Osteocyte (in vitro differentiated cells): ENCODE results near the gene MS4A18. TPM values are rescaled to one million over a fixed set of nuclear protein-coding genes. Genes with fewer than 3 reads are reported as not detected.

Source experiments
- DNase-seq: peaks from one replicate; pipeline ENCODE4 v3.0.0; 2021; ENCODE audit warnings: mixed read lengths; ENCODE audit not compliant: unreplicated experiment; ENCODE audit errors: extremely low spot score
- H3K27ac Mint-ChIP-seq: one replicate; pipeline ENCODE4 v1.8.0; 2021; ENCODE audit warnings: mild to moderate bottlenecking, mixed read lengths; ENCODE audit not compliant: unreplicated experiment
- H3K27me3 Mint-ChIP-seq: one replicate; pipeline ENCODE4 v1.8.0; 2021; ENCODE audit warnings: mixed read lengths; ENCODE audit not compliant: unreplicated experiment
- H3K36me3 Mint-ChIP-seq: one replicate; pipeline ENCODE4 v1.8.0; 2021; ENCODE audit warnings: mixed read lengths; ENCODE audit not compliant: unreplicated experiment
- H3K4me1 Mint-ChIP-seq: one replicate; pipeline ENCODE4 v1.8.0; 2021; ENCODE audit warnings: mixed read lengths; ENCODE audit not compliant: unreplicated experiment
- H3K4me3 Mint-ChIP-seq: one replicate; pipeline ENCODE4 v1.8.0; 2021; ENCODE audit warnings: mild to moderate bottlenecking, moderate library complexity, mixed read lengths; ENCODE audit not compliant: unreplicated experiment
- H3K9me3 Mint-ChIP-seq: one replicate; pipeline ENCODE4 v1.8.0; 2021; ENCODE audit warnings: mixed read lengths; ENCODE audit not compliant: unreplicated experiment
- total RNA-seq: library from RNA; stranded (reverse); gene quantifications from 2 replicates; pipeline ENCODE4 v1.2.1, GENCODE V29; 2021
- TF ChIP-seq, protein P1 (sequence below): fragments of 200-600 bp; sonication (generic); IDR thresholded peaks from 2 replicates; pipeline ENCODE4 v1.5.0; 2021; ENCODE audit warnings: antibody characterized with exemption, mild to moderate bottlenecking, moderate library complexity

Gene MS4A18
- total RNA-seq, 1 donor from 2014 or later, result not detected

- Mint-ChIP-seq H3K4me3 (no peak overlapping the region), H3K27ac (no peak overlapping the region)
Measured at GRCh38 chr11:60775420-60775961, 51.0 kb downstream of the MS4A18 start.

DNA sequence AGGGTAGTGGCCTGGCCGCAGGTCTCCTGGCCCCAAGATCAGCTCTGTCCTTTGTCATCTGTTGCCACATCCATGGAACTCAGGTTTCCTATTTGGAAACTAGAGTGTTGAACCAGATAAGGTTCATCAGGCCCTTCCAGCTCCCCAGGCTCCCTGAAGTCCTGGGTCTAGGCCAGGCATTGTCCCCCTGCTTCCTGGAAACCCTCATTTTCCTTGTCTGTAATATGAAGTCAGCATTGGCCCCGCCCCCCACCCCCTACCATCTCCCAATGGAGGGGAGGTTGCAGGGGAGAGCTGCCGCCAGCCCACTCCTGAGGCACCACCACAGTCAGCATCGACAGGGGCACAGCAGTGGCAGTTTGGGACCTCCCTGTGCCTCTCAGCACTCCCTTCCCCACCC, 51.6 kb downstream of the MS4A18 start:
- Mint-ChIP-seq H3K27me3 (peaks cover 7% of the 10 kb centered on the region), H3K4me1 (peaks cover 14% of the 10 kb centered on the region), H3K9me3 (no peaks in the 10 kb centered on the region), H3K36me3 (no peaks in the 10 kb centered on the region), H3K27ac (no peak overlapping the region), H3K4me3 (no peak overlapping the region)
- TF ChIP-seq, protein P1, sequence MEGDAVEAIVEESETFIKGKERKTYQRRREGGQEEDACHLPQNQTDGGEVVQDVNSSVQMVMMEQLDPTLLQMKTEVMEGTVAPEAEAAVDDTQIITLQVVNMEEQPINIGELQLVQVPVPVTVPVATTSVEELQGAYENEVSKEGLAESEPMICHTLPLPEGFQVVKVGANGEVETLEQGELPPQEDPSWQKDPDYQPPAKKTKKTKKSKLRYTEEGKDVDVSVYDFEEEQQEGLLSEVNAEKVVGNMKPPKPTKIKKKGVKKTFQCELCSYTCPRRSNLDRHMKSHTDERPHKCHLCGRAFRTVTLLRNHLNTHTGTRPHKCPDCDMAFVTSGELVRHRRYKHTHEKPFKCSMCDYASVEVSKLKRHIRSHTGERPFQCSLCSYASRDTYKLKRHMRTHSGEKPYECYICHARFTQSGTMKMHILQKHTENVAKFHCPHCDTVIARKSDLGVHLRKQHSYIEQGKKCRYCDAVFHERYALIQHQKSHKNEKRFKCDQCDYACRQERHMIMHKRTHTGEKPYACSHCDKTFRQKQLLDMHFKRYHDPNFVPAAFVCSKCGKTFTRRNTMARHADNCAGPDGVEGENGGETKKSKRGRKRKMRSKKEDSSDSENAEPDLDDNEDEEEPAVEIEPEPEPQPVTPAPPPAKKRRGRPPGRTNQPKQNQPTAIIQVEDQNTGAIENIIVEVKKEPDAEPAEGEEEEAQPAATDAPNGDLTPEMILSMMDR, result no peak
- no peak for DNase-seq

More at GRCh38 chr11:60775420-60775961, 51.0 kb downstream of the MS4A18 start:
- peak; percentile 93 for DNase-seq
- peaks cover 8% of the 10 kb centered on the region for H3K27me3 Mint-ChIP-seq
- no peaks in the 10 kb centered on the region for H3K9me3 Mint-ChIP-seq
- no peaks in the 10 kb centered on the region for H3K36me3 Mint-ChIP-seq
- TF ChIP-seq, protein P1, result peak; percentile 92
- peaks cover 14% of the 10 kb centered on the region for H3K4me1 Mint-ChIP-seq

GRCh38 chr11:60777106-60777505, 52.6 kb downstream of the MS4A18 start:
- Mint-ChIP-seq H3K4me3 (no peak overlapping the region), H3K9me3 (no peaks in the 10 kb centered on the region), H3K27ac (no peak overlapping the region), H3K36me3 (no peaks in the 10 kb centered on the region), H3K4me1 (peaks cover 14% of the 10 kb centered on the region), H3K27me3 (peaks cover 3% of the 10 kb centered on the region)
- TF ChIP-seq, protein P1, result no peak
- DNase-seq, result no peak

DNA sequence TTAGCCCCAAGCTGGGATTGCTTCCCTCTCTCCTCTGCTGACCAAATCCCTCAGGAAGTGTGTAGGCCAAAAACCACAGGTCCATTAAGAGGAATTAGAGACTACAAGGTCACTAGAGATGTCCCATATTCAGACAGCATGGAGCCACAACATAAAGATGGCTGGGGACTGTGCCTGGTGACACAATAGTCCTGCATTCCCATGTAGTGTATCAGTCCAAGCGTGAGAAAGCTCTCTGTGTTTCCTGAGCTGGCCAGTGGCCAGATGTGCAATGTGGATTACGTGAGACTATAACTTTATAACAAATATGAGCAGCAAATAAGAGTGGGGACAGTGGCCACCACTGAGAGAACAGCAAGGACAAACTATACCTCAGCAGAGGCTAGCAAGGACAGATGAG, 53.1 kb downstream of the MS4A18 start:
- TF ChIP-seq, protein P1, result no peak
- DNase-seq, result no peak
- no peaks in the 10 kb centered on the region for H3K9me3 Mint-ChIP-seq
- peaks cover 14% of the 10 kb centered on the region for H3K4me1 Mint-ChIP-seq
- no peak overlapping the region for H3K27ac Mint-ChIP-seq
- H3K27me3 Mint-ChIP-seq, result peaks cover 3% of the 10 kb centered on the region
- H3K4me3 Mint-ChIP-seq, result no peak overlapping the region
- H3K36me3 Mint-ChIP-seq, result no peaks in the 10 kb centered on the region

- Mint-ChIP-seq H3K36me3 (no peaks in the 10 kb centered on the region), H3K27ac (no peak overlapping the region), H3K9me3 (no peaks in the 10 kb centered on the region), H3K27me3 (no peaks in the 10 kb centered on the region), H3K4me3 (no peak overlapping the region), H3K4me1 (peaks cover 10% of the 10 kb centered on the region)
- TF ChIP-seq, protein P1, result no peak
- DNase-seq, result no peak
Measured at GRCh38 chr11:60780065-60780464, 55.5 kb downstream of the MS4A18 start.
